Measurements from ENCODE around the gene PIM3. TPM values are rescaled to one million over a fixed set of nuclear protein-coding genes. Genes with fewer than 3 reads are reported as not detected.

The PIM3 gene
- polyA plus RNA-seq, 1 of the 3 experiments (the other 2 are of a cell fraction), result 15.3 TPM

GRCh38 chr22:49971232-49972162 lies 10.9 kb downstream of the PIM3 start:
- Histone ChIP-seq H3K9ac (peak overlapping the region; percentile 67), H3K4me3 (ENCODE audit: low read depth in 2 of 2, low read length in 1 of 2) (peak overlapping the region; percentile 27 to 54), H3K4me2 (peak overlapping the region; percentile 94), H3K9me2 (no peaks in the 10 kb centered on the region), H3K4me1 (ENCODE audit: control insufficient read depth in 1 of 2, insufficient read depth in 2 of 2, low read depth in 1 of 2, low read length in 1 of 2) (peaks cover 4 to 21% of the 10 kb centered on the region in 2 experiments; a peak in 1 of 4 replicates), H3K36me3 (replicated peaks in 1 of 2; ENCODE audit: control insufficient read depth in 1 of 2, insufficient read depth in 2 of 2, low read length in 1 of 2) (no peaks in the 10 kb centered on the region), H3K9me3 (no peaks in the 10 kb centered on the region), H2AFZ (ENCODE audit: low read depth) (peak overlapping the region; percentile 75; the same call in 1 of the 2 replicates), H3K27ac (ENCODE audit: low read depth in 2 of 2, low read length in 1 of 2) (peak overlapping the region in 1 of 2 experiments; percentile 50; a peak in 2 of 4 replicates), H3K79me2 (ENCODE audit: insufficient read depth) (no peaks in the 10 kb centered on the region), H4K20me1 (ENCODE audit: insufficient read depth) (no peaks in the 10 kb centered on the region), H3K27me3 (ENCODE audit: insufficient read depth) (no peaks in the 10 kb centered on the region), H3F3A (replicated peaks; ENCODE audit: insufficient read depth) (peaks cover 4% of the 10 kb centered on the region)
- ChIA-PET CTCF (interaction anchor here (1.8 kb wide), 1 partner anchor 41 kb away, joined by 7 read pairs; no protein-coding TSS in a partner anchor), POLR2A (interaction anchor here (0.6 kb wide), 1 partner anchor 317 kb away, joined by 4 read pairs; no protein-coding TSS in a partner anchor)
- TF ChIP-seq YY1 (IDR thresholded peaks at IDR 0.05; ENCODE audit: low read depth) (no peak), POLR2AphosphoS5 (IDR thresholded peaks at IDR 0.05; ENCODE audit: low read depth, low read length) (no peak), NRF1 (IDR thresholded peaks at IDR 0.05; ENCODE audit: low read depth, low read length) (no peak), RAD21 (IDR thresholded peaks at IDR 0.05; ENCODE audit: low read length) (no peak), SMC3 (IDR thresholded peaks at IDR 0.05; ENCODE audit: low read depth, low read length) (no peak), ELF1 (IDR thresholded peaks at IDR 0.05) (no peak), FOXM1 (IDR thresholded peaks at IDR 0.05; ENCODE audit: low read depth) (no peak), CHD2 (IDR thresholded peaks at IDR 0.05; ENCODE audit: low read length, partially characterized antibody) (no peak), TCF12 (IDR thresholded peaks at IDR 0.05) (no peak), REST (IDR thresholded peaks at IDR 0.05; ENCODE audit: low read depth, low read length) (no peak), TEAD4 (IDR thresholded peaks at IDR 0.05; ENCODE audit: borderline replicate concordance, insufficient read depth) (no peak), EP300 (IDR thresholded peaks at IDR 0.05; ENCODE audit: borderline replicate concordance in 1 of 2, low read depth in 1 of 2, low read length in 1 of 2) (no peak), TAF1 (IDR thresholded peaks at IDR 0.05; ENCODE audit: borderline replicate concordance, low read depth, low read length) (no peak), NFIC (IDR thresholded peaks at IDR 0.05; ENCODE audit: borderline replicate concordance) (no peak), JUND (IDR thresholded peaks at IDR 0.05) (no peak), FOXJ3 (CRISPR knock-in tag; IDR thresholded peaks at IDR 0.05) (no peak), SIN3A (IDR thresholded peaks at IDR 0.05; ENCODE audit: borderline replicate concordance, low read depth, low read length) (no peak), RFX5 (IDR thresholded peaks at IDR 0.05; ENCODE audit: low read length) (no peak), PBX3 (IDR thresholded peaks at IDR 0.05) (no peak), FOSL2 (IDR thresholded peaks at IDR 0.05; ENCODE audit: borderline replicate concordance, low read depth) (no peak)
- peak; percentile 71 for DNase-seq
- WGBS (ENCODE audit: low lambda C conversion rate), result 14% methylated on average over 17 of the region's 81 CpGs
